Panc1 (cell line): Measurements from ENCODE around the gene TRAF6. TPM values are rescaled to one million over a fixed set of nuclear protein-coding genes. Genes with fewer than 3 reads are reported as not detected.

Experiments
- ATAC-seq: fragments of 200-7000 bp; cut with Tn5 transposase; 2 replicates; pipeline ENCODE4 v1.9.1; 2020; ENCODE audit warnings: mild to moderate bottlenecking, moderate library complexity
- BruUV-seq: library from RNA; stranded (reverse); fragments of 400-500 nt; replicated peaks from 2 replicates; lab custom pipeline; 2021; lab: Mats Ljungman, UMichigan
- CTCF ChIA-PET: fragments of 300-600 bp; sonication (Branson Sonifier 250); formaldehyde crosslinking; loops from one replicate; lab custom pipeline; 2022; ENCODE audit warnings: antibody characterized with exemption; lab: Charles Lee
- POLR2A ChIA-PET: fragments of 300-600 bp; sonication (Branson Sonifier 250); formaldehyde crosslinking; loops from one replicate; lab custom pipeline; 2022; ENCODE audit warnings: antibody characterized with exemption; lab: Charles Lee
- DNase-seq: peaks from one replicate; pipeline ENCODE4 v3.0.0-alpha.2; 2010; ENCODE audit warnings: low read depth, low spot score
- H3K27ac ChIP-seq: 2 replicates; pipeline ENCODE4 v1.5.1; 2011; ENCODE audit warnings: mild to moderate bottlenecking, low read length, inconsistent platforms
- H3K27me3 ChIP-seq: fragments of 200-500 bp; sonication (Bioruptor generic); 2 replicates; pipeline ENCODE4 v1.6.0; 2014; ENCODE audit warnings: low read length, inconsistent platforms; ENCODE audit not compliant: control insufficient read depth, insufficient read depth
- H3K36me3 ChIP-seq: fragments of 200-500 bp; sonication (Bioruptor generic); 2 replicates; pipeline ENCODE4 v1.5.1; 2014; ENCODE audit warnings: inconsistent platforms, mild to moderate bottlenecking, low read length, moderate library complexity; ENCODE audit not compliant: control insufficient read depth, insufficient read depth
- H3K4me1 ChIP-seq: 2 replicates; pipeline ENCODE4 v1.5.1; 2011; ENCODE audit warnings: inconsistent platforms, mild to moderate bottlenecking, low read length, moderate library complexity; ENCODE audit not compliant: control insufficient read depth, insufficient read depth
- H3K4me3 ChIP-seq, 2 experiments: 2 replicates each; pipeline ENCODE4 v1.5.1; 2011 to 2012; ENCODE audit warnings: low read depth in 2 of 2, low read length in 2 of 2, mild to moderate bottlenecking in 2 of 2, inconsistent platforms in 1 of 2, moderate library complexity in 1 of 2
- H3K9me3 ChIP-seq: fragments of 200-500 bp; sonication (Bioruptor generic); 2 replicates; pipeline ENCODE4 v1.5.1; 2014; ENCODE audit warnings: low read depth, mild to moderate bottlenecking, inconsistent platforms, low read length, moderate library complexity; ENCODE audit not compliant: control insufficient read depth, insufficient read depth
- CTCF ChIP-seq: fragments of 450-650 bp; IDR thresholded peaks from 2 replicates; pipeline ENCODE4 v1.5.1; 2017; ENCODE audit warnings: mild to moderate bottlenecking
- POLR2AphosphoS5 ChIP-seq: IDR thresholded peaks from 2 replicates; pipeline ENCODE4 v1.6.1; 2012; ENCODE audit warnings: mild to moderate bottlenecking, low read depth, low read length, moderate library complexity
- REST ChIP-seq, 2 experiments: IDR thresholded peaks; 2 replicates each; pipeline ENCODE4 v1.6.1; 2011 to 2012; ENCODE audit warnings: low read depth in 2 of 2, control low read depth in 1 of 2, low read length in 1 of 2, mild to moderate bottlenecking in 1 of 2, moderate library complexity in 1 of 2; ENCODE audit not compliant: insufficient read depth in 1 of 2
- SIN3A ChIP-seq: IDR thresholded peaks from 2 replicates; pipeline ENCODE4 v1.6.1; 2012; ENCODE audit warnings: low read depth, mild to moderate bottlenecking, low read length, moderate library complexity, borderline replicate concordance; ENCODE audit not compliant: insufficient read depth
- TCF7L2 ChIP-seq: IDR thresholded peaks from 2 replicates; pipeline ENCODE4 v1.6.1; 2011; ENCODE audit warnings: mild to moderate bottlenecking, low read depth, low read length, inconsistent platforms
- in situ Hi-C: cut with HindIII; loops from 2 replicates; pipeline ENCODE4 v1.10.0; 2016; ENCODE audit warnings: low sequenced_read_pairs, low pct_unique_long_range_greater_than_20kb
- intact Hi-C: fragments of 100-400 bp; cut with micrococcal nuclease; formaldehyde crosslinking; loops from one replicate; pipeline ENCODE4 v1.10.0; 2022; ENCODE audit not compliant: unreplicated experiment
- total RNA-seq: library from RNA; stranded (reverse); gene quantifications from one replicate; pipeline ENCODE4 v1.2.1, GENCODE V29; 2021; ENCODE audit not compliant: unreplicated experiment

TRAF6 gene
- total RNA-seq, 1 experiment from 2014 or later = 10.9 TPM

- Histone ChIP-seq H3K27me3 (no peaks in the 10 kb centered on the region), H3K36me3 (no peaks in the 10 kb centered on the region), H3K9me3 (no peaks in the 10 kb centered on the region), H3K4me1 (no peaks in the 10 kb centered on the region; the same call in 1 of the 2 replicates), H3K4me3 (no peak overlapping the region), H3K27ac (no peak overlapping the region)
- no TSS peak for BruUV-seq
- POLR2A ChIA-PET = no interaction called here
- DNase-seq (no peak), ATAC-seq (no peak)
- TF ChIP-seq REST (IDR thresholded peaks at IDR 0.05; ENCODE audit: insufficient read depth in 1 of 2, low read depth in 2 of 2, low read length in 1 of 2) (no peak), SIN3A (no peak), TCF7L2 (no peak), CTCF (no peak), POLR2AphosphoS5 (no peak)
- CTCF ChIA-PET = no interaction called here
- in situ Hi-C loops (no loop called here), intact Hi-C loops (no loop called here)
Measured at GRCh38 chr11:36452961-36453360, 57.1 kb downstream of the TRAF6 start.

GRCh38 chr11:36452236-36452940 is 57.7 kb downstream of the TRAF6 start:
- no peaks in the 10 kb centered on the region; the same call in 1 of the 2 replicates for H3K4me1 ChIP-seq

More at GRCh38 chr11:36452236-36452940, 57.7 kb downstream of the TRAF6 start:
- BruUV-seq = no TSS peak
- TF ChIP-seq CTCF (no peak), TCF7L2 (no peak), SIN3A (no peak), REST (IDR thresholded peaks at IDR 0.05; ENCODE audit: insufficient read depth in 1 of 2, low read depth in 2 of 2, low read length in 1 of 2) (no peak), POLR2AphosphoS5 (no peak)
- Histone ChIP-seq H3K9me3 (no peaks in the 10 kb centered on the region), H3K27ac (no peak overlapping the region), H3K36me3 (no peaks in the 10 kb centered on the region), H3K4me3 (no peak overlapping the region), H3K27me3 (no peaks in the 10 kb centered on the region)
- ATAC-seq (no peak), DNase-seq (no peak)
- POLR2A ChIA-PET = no interaction called here
- in situ Hi-C loops (no loop called here), intact Hi-C loops (no loop called here)
- CTCF ChIA-PET = no interaction called here
